ENCODE results near the gene RNF5. TPM values are rescaled to one million over a fixed set of nuclear protein-coding genes. Genes with fewer than 3 reads are reported as not detected.

The RNF5 gene
- total RNA-seq, 1 experiment from 2014 or later, result 82.3 TPM

DNA sequence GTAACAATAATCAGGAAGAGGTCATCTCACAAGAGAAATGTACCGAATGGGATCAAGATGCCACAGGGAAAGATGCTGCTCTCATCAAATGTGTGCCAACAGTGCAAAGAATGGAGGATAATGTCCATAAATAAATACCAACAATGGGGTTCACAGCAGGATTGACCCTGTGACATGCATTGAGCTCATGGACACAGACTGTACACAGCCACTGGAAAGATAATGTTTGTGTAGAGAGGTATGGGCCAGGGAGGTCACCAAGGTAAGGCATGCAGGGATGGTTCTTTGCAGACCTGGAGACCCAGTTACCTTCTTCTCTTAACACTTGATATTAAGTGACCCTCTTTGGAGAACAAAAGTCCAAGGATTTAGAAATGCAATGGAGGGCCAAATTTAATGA, 3.8 kb upstream of the RNF5 start:
- Histone ChIP-seq H3K36me3 (ENCODE audit: control insufficient read depth, insufficient read depth, low read length) (0 out of 2 replicates have a peak, but pooled peaks cover 4% of the 10 kb centered on the region), H3K27ac (ENCODE audit: low read length) (no peak overlapping the region), H3K4me1 (ENCODE audit: control insufficient read depth, insufficient read depth, low read length) (peaks cover 36% of the 10 kb centered on the region), H3K27me3 (ENCODE audit: control insufficient read depth, insufficient read depth, low read length) (no peaks in the 10 kb centered on the region), H3K9me3 (ENCODE audit: control insufficient read depth, insufficient read depth, low read depth, low read length) (no peaks in the 10 kb centered on the region), H3K4me3 (ENCODE audit: low read depth in 2 of 2, low read length in 2 of 2) (no peak overlapping the region)
- intact Hi-C loops (cut with micrococcal nuclease; ENCODE audit: unreplicated experiment), result no loop called here
- in situ Hi-C loops (cut with HindIII; ENCODE audit: low pct_unique_long_range_greater_than_20kb, low sequenced_read_pairs), result no loop called here
- ATAC-seq (no peak), DNase-seq (ENCODE audit: low read depth, low spot score) (no peak)
- POLR2A ChIA-PET, result no interaction called here
- CTCF ChIA-PET, result no interaction called here
- BruUV-seq (replicated peaks), result no TSS peak
- TF ChIP-seq, protein P1, sequence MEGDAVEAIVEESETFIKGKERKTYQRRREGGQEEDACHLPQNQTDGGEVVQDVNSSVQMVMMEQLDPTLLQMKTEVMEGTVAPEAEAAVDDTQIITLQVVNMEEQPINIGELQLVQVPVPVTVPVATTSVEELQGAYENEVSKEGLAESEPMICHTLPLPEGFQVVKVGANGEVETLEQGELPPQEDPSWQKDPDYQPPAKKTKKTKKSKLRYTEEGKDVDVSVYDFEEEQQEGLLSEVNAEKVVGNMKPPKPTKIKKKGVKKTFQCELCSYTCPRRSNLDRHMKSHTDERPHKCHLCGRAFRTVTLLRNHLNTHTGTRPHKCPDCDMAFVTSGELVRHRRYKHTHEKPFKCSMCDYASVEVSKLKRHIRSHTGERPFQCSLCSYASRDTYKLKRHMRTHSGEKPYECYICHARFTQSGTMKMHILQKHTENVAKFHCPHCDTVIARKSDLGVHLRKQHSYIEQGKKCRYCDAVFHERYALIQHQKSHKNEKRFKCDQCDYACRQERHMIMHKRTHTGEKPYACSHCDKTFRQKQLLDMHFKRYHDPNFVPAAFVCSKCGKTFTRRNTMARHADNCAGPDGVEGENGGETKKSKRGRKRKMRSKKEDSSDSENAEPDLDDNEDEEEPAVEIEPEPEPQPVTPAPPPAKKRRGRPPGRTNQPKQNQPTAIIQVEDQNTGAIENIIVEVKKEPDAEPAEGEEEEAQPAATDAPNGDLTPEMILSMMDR (IDR thresholded peaks at IDR 0.05), result no peak
- TF ChIP-seq, protein P2, sequence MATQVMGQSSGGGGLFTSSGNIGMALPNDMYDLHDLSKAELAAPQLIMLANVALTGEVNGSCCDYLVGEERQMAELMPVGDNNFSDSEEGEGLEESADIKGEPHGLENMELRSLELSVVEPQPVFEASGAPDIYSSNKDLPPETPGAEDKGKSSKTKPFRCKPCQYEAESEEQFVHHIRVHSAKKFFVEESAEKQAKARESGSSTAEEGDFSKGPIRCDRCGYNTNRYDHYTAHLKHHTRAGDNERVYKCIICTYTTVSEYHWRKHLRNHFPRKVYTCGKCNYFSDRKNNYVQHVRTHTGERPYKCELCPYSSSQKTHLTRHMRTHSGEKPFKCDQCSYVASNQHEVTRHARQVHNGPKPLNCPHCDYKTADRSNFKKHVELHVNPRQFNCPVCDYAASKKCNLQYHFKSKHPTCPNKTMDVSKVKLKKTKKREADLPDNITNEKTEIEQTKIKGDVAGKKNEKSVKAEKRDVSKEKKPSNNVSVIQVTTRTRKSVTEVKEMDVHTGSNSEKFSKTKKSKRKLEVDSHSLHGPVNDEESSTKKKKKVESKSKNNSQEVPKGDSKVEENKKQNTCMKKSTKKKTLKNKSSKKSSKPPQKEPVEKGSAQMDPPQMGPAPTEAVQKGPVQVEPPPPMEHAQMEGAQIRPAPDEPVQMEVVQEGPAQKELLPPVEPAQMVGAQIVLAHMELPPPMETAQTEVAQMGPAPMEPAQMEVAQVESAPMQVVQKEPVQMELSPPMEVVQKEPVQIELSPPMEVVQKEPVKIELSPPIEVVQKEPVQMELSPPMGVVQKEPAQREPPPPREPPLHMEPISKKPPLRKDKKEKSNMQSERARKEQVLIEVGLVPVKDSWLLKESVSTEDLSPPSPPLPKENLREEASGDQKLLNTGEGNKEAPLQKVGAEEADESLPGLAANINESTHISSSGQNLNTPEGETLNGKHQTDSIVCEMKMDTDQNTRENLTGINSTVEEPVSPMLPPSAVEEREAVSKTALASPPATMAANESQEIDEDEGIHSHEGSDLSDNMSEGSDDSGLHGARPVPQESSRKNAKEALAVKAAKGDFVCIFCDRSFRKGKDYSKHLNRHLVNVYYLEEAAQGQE (IDR thresholded peaks at IDR 0.05; ENCODE audit: insufficient read depth in 1 of 2, low read depth in 2 of 2, low read length in 1 of 2), result no peak
- no peak for TF ChIP-seq SIN3A (IDR thresholded peaks at IDR 0.05; ENCODE audit: borderline replicate concordance, insufficient read depth, low read depth, low read length)
- TF ChIP-seq TCF7L2 (IDR thresholded peaks at IDR 0.05; ENCODE audit: low read depth, low read length), result no peak
- no peak for TF ChIP-seq POLR2AphosphoS5 (IDR thresholded peaks at IDR 0.05; ENCODE audit: low read depth, low read length)

DNA sequence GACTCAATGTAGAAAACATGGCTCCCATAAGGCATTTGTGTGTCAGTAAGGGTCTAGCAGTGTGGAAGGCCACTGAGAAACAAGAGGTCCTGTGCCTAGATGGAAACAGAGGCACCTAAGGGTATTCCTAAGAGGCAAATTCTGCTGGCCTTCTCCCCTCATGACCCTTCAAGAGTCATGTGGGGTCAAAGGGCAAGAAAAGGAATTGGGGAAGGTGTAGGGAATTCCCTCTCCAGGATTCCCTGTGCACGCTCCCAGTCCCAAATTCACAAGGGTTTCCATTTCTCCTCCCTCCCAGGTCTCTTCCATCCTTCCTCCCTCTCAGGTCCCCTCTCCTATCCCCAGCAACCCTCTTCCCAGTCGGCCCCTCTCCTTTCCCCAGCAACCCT, 2.9 kb upstream of the RNF5 start:
- POLR2A ChIA-PET, result no interaction called here
- CTCF ChIA-PET, result no interaction called here

More for the DNA sequence above, 2.9 kb upstream of the RNF5 start:
- ATAC-seq, result no peak
- H3K4me3 ChIP-seq (ENCODE audit: low read depth in 2 of 2, low read length in 2 of 2), result peak overlapping the region; percentile 61 to 64
- intact Hi-C loops (cut with micrococcal nuclease; ENCODE audit: unreplicated experiment), result no loop called here
- H3K27ac ChIP-seq (ENCODE audit: low read length), result peak overlapping the region; percentile 98
- H3K9me3 ChIP-seq (ENCODE audit: control insufficient read depth, insufficient read depth, low read depth, low read length), result no peaks in the 10 kb centered on the region
- peaks cover 37% of the 10 kb centered on the region for H3K4me1 ChIP-seq (ENCODE audit: control insufficient read depth, insufficient read depth, low read length)
- DNase-seq (ENCODE audit: low read depth, low spot score), result no peak
- TSS peak; percentile 86 for BruUV-seq (replicated peaks)
- TF ChIP-seq SIN3A (IDR thresholded peaks at IDR 0.05; ENCODE audit: borderline replicate concordance, insufficient read depth, low read depth, low read length) (no peak), POLR2AphosphoS5 (IDR thresholded peaks at IDR 0.05; ENCODE audit: low read depth, low read length) (no peak), TCF7L2 (IDR thresholded peaks at IDR 0.05; ENCODE audit: low read depth, low read length) (no peak)
- TF ChIP-seq, protein P2 (IDR thresholded peaks at IDR 0.05; ENCODE audit: insufficient read depth in 1 of 2, low read depth in 2 of 2, low read length in 1 of 2), result no peak
- TF ChIP-seq, protein P1 (IDR thresholded peaks at IDR 0.05), result no peak
- in situ Hi-C loops (cut with HindIII; ENCODE audit: low pct_unique_long_range_greater_than_20kb, low sequenced_read_pairs), result no loop called here
- 0 out of 2 replicates have a peak, but pooled peaks cover 4% of the 10 kb centered on the region for H3K36me3 ChIP-seq (ENCODE audit: control insufficient read depth, insufficient read depth, low read length)
- H3K27me3 ChIP-seq (ENCODE audit: control insufficient read depth, insufficient read depth, low read length), result no peaks in the 10 kb centered on the region

Measured in Panc1 (cell line).